ENCODE measurements around the gene AJUBA.
A peak's percentile ranks its signal among the peaks of the same experiment; 100 is the strongest.

Gene AJUBA

DNA sequence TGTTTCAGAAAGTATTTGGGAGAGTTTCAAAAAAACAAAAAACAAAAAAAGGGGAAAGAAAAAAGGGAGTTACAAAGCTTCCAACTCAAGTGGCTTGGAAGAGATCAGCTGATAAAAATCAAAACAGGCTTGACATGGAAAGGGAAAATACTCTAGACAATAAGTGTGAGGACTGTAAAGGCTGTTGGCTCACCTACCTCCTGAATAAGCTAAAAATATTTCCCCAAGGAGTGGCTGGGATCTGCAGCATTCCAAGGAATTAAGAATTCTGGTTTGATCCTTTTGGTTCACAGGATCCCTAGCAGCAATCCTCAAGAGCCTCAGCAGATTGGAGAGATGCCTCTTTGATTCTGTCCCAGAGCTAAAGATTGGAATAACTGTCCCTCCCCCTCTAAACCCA is 11.2 kb upstream of the AJUBA start:
- H3K27ac ChIP-seq, result no peak overlapping the region
- ChIA-PET CTCF (interaction anchor here (1.5 to 2.4 kb wide), 2 partner anchors 13 to 65 kb away, joined by 6 to 9 read pairs; no protein-coding TSS in a partner anchor), POLR2A (ENCODE audit: low non-redundant PET) (no interaction called here)
- no peak for DNase-seq (ENCODE audit: low spot score)
- TF ChIP-seq, protein P1, sequence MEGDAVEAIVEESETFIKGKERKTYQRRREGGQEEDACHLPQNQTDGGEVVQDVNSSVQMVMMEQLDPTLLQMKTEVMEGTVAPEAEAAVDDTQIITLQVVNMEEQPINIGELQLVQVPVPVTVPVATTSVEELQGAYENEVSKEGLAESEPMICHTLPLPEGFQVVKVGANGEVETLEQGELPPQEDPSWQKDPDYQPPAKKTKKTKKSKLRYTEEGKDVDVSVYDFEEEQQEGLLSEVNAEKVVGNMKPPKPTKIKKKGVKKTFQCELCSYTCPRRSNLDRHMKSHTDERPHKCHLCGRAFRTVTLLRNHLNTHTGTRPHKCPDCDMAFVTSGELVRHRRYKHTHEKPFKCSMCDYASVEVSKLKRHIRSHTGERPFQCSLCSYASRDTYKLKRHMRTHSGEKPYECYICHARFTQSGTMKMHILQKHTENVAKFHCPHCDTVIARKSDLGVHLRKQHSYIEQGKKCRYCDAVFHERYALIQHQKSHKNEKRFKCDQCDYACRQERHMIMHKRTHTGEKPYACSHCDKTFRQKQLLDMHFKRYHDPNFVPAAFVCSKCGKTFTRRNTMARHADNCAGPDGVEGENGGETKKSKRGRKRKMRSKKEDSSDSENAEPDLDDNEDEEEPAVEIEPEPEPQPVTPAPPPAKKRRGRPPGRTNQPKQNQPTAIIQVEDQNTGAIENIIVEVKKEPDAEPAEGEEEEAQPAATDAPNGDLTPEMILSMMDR (conservative IDR thresholded peaks at IDR 0.05; ENCODE audit: low read depth), result no peak

DNA sequence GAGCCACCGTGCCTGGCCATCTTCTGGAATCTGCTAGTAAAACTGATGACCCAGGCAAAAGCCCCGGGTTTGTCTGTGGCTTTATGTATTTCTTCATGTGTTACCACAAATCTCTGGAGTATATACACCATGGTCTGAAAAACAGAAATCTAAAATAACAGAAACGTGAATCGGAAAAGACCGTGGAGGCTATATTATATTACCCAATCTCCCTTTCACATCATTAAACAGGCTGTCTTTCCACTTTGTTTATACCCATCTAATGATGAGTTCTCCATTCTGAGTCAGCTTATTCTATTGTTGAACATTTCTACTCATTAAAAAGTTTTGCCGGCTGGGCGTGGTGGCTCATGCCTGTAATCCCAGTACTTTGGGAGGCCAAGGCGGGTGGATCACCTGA is 9.5 kb upstream of the AJUBA start:
- CTCF ChIA-PET, result no interaction called here
- TF ChIP-seq, protein P1 (conservative IDR thresholded peaks at IDR 0.05; ENCODE audit: low read depth), result no peak
- POLR2A ChIA-PET (ENCODE audit: low non-redundant PET), result no interaction called here

DNA sequence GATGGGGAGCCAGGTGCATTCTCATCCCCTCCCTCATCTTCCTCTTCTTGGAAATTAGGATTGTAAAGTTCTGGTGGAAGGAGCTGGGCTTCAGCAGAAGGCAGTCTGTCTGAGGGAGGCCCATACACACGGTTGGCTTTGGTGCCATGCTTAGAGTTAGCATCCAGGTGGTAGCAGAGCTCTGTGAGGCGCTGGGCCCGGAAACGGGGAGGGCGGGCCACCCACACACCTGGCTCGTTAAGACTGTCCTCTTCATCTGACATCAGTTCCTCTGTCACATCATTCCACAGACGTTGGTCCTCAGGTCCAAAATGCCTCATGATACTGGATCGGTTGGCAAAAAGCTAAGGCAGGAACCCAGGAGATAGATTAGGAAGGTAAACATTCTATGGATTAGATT is 4.9 kb upstream of the AJUBA start:
- POLR2A ChIA-PET (ENCODE audit: low non-redundant PET), result interaction anchor here (1.1 kb wide), 1 partner anchor 20 kb away, joined by 3 read pairs; no protein-coding TSS in a partner anchor
- no peak for DNase-seq (ENCODE audit: low spot score)
- peak overlapping the region; percentile 34; the same call in 1 of the 2 replicates for H3K27ac ChIP-seq
- TF ChIP-seq, protein P1 (conservative IDR thresholded peaks at IDR 0.05; ENCODE audit: low read depth), result no peak
- CTCF ChIA-PET, result interaction anchor here (0.6 to 4.3 kb wide), 19 partner anchors 9 to 387 kb away, joined by 3 to 69 read pairs (median 7); partner anchors contain the start of genes CDH24 and RBM23

More for the DNA sequence above, 9.5 kb upstream of the AJUBA start:
- no peak overlapping the region for H3K27ac ChIP-seq
- no peak for DNase-seq (ENCODE audit: low spot score)

DNA sequence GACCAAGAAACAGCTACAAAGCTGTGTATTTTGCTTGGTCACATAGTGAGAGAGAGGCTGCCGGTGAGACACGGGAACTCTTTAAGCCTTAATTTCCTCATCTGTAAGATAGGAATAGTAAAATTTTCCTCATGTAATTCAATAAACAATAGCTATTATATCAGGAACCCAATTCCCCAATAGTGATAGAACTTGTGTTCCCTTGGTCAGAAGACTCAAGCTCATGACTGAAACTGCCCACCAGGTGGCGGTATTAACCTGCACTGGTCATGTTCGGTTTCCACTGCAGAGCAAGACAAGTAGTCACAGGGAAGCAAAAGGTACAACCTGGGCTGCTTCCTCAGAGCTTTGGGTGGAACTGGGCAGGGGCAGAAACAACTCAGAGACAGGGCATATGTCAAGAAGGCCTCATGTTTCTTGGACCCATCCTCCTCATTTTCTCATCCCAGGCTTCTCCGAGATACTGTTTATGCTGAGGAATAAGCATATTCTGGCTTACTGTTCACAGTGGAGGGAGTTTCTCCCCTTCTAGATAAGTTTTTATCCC is 4.2 kb upstream of the AJUBA start:
- ChIA-PET POLR2A (ENCODE audit: low non-redundant PET) (interaction anchor here (0.8 to 1.1 kb wide), 3 partner anchors 18 to 72 kb away, joined by 3 to 7 read pairs (median 3); no protein-coding TSS in a partner anchor), CTCF (interaction anchor here (0.5 to 4.3 kb wide), 26 partner anchors 9 to 388 kb away, joined by 3 to 69 read pairs (median 6); partner anchors contain the start of genes CDH24 and RBM23)
- no peak overlapping the region for H3K27ac ChIP-seq
- DNase-seq (ENCODE audit: low spot score), result peak; percentile 75
- TF ChIP-seq, protein P1 (conservative IDR thresholded peaks at IDR 0.05; ENCODE audit: low read depth), result peak; percentile 93

DNA sequence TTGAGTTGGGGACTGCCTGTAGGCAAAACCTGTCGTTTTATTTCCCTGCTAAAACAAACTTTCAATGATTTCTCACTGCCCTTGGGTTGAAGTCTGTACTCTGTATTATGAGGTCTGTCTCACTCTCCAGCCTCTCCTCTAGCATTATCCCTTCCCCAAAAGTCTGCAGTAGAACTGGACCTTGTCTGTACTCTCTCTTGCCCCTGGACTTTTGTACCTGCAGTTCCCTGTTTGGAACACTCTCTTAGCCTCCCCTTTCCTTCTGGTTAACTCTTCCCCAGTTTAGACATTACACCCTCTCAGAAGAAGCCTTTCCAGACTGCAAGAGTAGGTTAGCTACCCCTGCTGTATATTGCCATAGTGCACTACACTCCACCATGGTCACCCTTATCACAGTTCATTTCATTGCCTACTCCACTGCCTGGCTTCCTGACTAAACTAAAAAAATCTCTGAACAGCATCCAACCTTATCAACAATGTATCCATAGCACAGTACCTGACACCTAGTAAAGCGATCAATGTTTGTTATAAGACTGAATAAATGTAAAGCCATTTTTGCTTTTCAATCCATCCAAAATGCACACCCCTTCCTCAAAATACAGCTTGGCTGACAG is 3.6 kb upstream of the AJUBA start:
- ChIA-PET POLR2A (ENCODE audit: low non-redundant PET) (interaction anchor here (0.8 to 1.1 kb wide), 3 partner anchors 17 to 72 kb away, joined by 3 to 7 read pairs (median 3); no protein-coding TSS in a partner anchor), CTCF (interaction anchor here (0.5 to 4.3 kb wide), 22 partner anchors 8 to 256 kb away, joined by 3 to 69 read pairs (median 6); partner anchors contain the start of genes CDH24 and RBM23)
- H3K27ac ChIP-seq, result no peak overlapping the region
- no peak for DNase-seq (ENCODE audit: low spot score)
- TF ChIP-seq, protein P1 (conservative IDR thresholded peaks at IDR 0.05; ENCODE audit: low read depth), result no peak

DNA sequence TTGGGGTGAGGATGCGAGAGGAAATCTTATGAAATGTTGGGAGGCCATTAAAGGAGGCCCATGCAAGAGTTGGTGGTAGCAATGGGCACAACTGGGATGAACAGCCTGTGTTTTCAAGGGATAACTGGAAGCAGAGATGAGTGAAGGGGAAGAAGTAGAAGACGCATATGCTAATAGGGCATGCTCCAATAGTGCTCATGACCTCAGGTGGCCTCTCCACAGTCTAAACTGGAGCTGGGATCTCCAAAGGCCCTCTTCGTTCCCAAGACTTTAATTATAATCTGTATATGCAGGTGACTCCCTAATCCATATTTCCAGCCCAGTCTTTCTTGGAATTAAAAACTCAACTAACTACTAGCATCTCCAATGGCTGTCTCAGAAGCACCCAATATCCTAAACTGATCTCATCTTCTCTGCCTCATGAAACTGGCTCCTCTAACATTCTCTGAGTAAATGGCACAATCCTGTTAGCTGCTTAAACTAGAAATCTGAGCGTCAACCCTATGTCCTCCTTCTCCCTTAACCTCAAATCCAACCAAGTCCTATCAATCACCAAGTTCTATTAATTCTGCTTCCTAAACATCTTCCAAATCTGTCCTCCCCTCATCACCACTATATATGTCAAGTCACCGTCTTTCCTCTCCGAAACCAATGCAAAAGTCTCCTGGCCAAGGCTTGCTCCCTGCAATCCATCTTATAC is 2.8 kb upstream of the AJUBA start:
- CTCF ChIA-PET, result interaction anchor here (0.6 to 4.3 kb wide), 6 partner anchors 11 to 127 kb away, joined by 3 to 69 read pairs (median 6); partner anchors contain the start of gene CDH24
- H3K27ac ChIP-seq, result no peak overlapping the region
- no peak for DNase-seq (ENCODE audit: low spot score)
- TF ChIP-seq, protein P1 (conservative IDR thresholded peaks at IDR 0.05; ENCODE audit: low read depth), result no peak
- POLR2A ChIA-PET (ENCODE audit: low non-redundant PET), result interaction anchor here (0.6 kb wide), 1 partner anchor 12 kb away, joined by 3 read pairs; no protein-coding TSS in a partner anchor
